ENCODE measurements around the gene GTF2F2.

DNA sequence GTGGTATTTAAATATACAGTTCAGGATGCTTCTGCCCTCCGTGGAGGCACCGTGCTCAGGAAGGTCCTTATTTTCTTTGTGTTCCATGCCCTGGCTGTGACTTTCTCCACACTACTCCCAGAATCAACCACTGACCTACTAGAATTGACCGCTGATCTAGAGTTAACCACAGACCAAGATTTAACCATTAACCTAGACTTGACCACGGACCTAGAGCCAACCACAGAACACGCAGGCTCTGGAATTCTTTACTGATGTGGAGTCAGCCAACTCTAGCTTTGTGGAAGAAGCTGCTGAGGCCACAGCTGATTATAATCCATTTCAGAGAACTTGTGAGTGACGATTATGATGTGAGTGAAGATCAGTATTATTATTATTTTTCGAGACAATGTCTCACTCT is 18.0 kb downstream of the GTF2F2 start:
- no peak for TF ChIP-seq POLR2AphosphoS5 (IDR thresholded peaks at IDR 0.05)
- TF ChIP-seq, protein P1, sequence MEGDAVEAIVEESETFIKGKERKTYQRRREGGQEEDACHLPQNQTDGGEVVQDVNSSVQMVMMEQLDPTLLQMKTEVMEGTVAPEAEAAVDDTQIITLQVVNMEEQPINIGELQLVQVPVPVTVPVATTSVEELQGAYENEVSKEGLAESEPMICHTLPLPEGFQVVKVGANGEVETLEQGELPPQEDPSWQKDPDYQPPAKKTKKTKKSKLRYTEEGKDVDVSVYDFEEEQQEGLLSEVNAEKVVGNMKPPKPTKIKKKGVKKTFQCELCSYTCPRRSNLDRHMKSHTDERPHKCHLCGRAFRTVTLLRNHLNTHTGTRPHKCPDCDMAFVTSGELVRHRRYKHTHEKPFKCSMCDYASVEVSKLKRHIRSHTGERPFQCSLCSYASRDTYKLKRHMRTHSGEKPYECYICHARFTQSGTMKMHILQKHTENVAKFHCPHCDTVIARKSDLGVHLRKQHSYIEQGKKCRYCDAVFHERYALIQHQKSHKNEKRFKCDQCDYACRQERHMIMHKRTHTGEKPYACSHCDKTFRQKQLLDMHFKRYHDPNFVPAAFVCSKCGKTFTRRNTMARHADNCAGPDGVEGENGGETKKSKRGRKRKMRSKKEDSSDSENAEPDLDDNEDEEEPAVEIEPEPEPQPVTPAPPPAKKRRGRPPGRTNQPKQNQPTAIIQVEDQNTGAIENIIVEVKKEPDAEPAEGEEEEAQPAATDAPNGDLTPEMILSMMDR (IDR thresholded peaks at IDR 0.05): no peak
